Measurements from ENCODE around the gene HMOX2. TPM values are rescaled to one million over a fixed set of nuclear protein-coding genes. Genes with fewer than 3 reads are reported as not detected.

HMOX2 gene
- total RNA-seq, 1 donor from 2014 or later, result 46.4 TPM

DNA sequence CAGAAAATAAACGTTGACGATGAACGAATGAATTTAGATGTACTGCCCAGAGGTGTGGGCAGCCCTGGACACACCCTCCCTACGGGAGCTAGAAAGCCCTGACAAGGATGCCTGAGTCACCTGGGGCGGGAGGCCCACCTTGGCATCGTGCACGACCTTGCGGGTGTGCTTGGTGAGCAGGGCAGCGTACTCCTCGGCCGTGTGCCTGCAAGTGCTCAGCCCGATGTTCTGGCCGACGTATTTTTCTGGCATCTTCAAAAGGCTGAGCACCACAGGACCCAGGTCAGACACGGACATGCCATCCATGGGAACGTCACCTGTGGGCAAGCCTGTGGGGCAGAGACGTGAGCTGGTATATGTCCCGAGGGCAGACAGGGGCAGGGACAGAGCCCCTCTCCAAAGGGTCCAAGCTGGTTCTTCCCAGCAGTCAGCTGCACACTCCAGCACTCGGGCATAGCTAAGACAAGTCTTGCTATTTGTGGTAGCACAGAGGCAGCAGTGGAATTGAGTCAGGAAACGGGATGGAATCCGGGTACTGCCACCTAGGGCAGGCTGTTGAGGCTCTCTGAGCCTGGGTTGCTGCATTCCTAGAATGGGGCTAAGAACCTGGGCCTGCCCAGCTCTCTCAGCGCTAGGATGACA lies 12.6 kb upstream of the HMOX2 start:
- no peak overlapping the region for H3K27ac Mint-ChIP-seq (ENCODE audit: unreplicated experiment)
- H3K4me3 Mint-ChIP-seq (ENCODE audit: unreplicated experiment), result no peak overlapping the region
- peaks cover 6% of the 10 kb centered on the region for H3K4me1 Mint-ChIP-seq (ENCODE audit: low read depth)
- H3K9me3 Mint-ChIP-seq (ENCODE audit: low read depth), result no peaks in the 10 kb centered on the region
- TF ChIP-seq, protein P1, sequence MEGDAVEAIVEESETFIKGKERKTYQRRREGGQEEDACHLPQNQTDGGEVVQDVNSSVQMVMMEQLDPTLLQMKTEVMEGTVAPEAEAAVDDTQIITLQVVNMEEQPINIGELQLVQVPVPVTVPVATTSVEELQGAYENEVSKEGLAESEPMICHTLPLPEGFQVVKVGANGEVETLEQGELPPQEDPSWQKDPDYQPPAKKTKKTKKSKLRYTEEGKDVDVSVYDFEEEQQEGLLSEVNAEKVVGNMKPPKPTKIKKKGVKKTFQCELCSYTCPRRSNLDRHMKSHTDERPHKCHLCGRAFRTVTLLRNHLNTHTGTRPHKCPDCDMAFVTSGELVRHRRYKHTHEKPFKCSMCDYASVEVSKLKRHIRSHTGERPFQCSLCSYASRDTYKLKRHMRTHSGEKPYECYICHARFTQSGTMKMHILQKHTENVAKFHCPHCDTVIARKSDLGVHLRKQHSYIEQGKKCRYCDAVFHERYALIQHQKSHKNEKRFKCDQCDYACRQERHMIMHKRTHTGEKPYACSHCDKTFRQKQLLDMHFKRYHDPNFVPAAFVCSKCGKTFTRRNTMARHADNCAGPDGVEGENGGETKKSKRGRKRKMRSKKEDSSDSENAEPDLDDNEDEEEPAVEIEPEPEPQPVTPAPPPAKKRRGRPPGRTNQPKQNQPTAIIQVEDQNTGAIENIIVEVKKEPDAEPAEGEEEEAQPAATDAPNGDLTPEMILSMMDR (IDR thresholded peaks at IDR 0.05), result no peak
- no peak for DNase-seq (ENCODE audit: low spot score)
- no peaks in the 10 kb centered on the region for H3K27me3 Mint-ChIP-seq (ENCODE audit: low read depth)
- H3K36me3 Mint-ChIP-seq (ENCODE audit: low read depth), result peaks cover 13% of the 10 kb centered on the region

DNA sequence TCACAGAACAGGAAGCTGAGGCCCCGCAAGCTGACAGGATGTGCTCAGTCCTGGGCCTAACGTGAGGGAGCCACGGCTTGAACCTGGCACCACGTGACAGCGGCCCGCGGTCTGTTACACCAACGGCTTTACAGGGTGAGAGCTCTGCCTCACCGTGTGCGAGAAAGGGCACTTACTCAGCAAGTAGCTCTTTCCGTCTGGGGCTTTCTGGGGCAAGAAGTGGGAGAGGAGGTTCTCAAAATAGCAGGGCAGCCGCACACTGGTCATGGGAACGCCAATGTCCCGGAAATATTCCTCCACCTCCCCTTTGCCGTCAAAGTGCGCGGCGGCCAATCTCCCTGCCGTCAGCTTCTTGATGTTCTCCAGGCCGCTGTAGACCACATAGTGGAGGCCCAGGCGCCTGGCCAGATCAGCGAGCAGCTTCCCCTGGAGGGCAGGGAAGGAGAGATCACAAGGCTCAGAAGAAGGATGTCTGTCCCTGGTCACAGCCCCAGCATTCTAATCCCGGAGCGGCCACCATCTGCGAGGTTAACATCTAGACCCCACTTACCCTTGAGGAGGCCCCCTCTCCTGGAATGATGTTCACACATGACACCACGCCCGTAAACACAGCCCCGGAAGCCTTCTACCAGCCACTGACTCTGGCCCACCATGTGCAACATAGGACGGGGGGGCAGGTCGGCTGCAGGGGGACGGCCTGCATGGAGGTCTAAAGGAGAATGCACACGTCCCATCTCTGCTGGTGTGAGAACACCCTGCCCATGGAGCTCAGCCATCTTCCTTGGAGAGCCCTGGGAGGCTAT lies 10.0 kb upstream of the HMOX2 start:
- H3K4me1 Mint-ChIP-seq (ENCODE audit: low read depth), result peaks cover 6% of the 10 kb centered on the region
- H3K27ac Mint-ChIP-seq (ENCODE audit: unreplicated experiment), result no peak overlapping the region
- no peak for DNase-seq (ENCODE audit: low spot score)
- no peak overlapping the region for H3K4me3 Mint-ChIP-seq (ENCODE audit: unreplicated experiment)
- no peaks in the 10 kb centered on the region for H3K27me3 Mint-ChIP-seq (ENCODE audit: low read depth)
- H3K9me3 Mint-ChIP-seq (ENCODE audit: low read depth), result no peaks in the 10 kb centered on the region
- peaks cover 14% of the 10 kb centered on the region for H3K36me3 Mint-ChIP-seq (ENCODE audit: low read depth)
- TF ChIP-seq, protein P1 (IDR thresholded peaks at IDR 0.05), result no peak

GRCh38 chr16:4467916-4468315 lies 8.3 kb upstream of the HMOX2 start:
- Mint-ChIP-seq H3K27ac (ENCODE audit: unreplicated experiment) (no peak overlapping the region), H3K4me1 (ENCODE audit: low read depth) (peaks cover 10% of the 10 kb centered on the region), H3K27me3 (ENCODE audit: low read depth) (no peaks in the 10 kb centered on the region), H3K9me3 (ENCODE audit: low read depth) (no peaks in the 10 kb centered on the region), H3K4me3 (ENCODE audit: unreplicated experiment) (no peak overlapping the region), H3K36me3 (ENCODE audit: low read depth) (peaks cover 14% of the 10 kb centered on the region)
- DNase-seq (ENCODE audit: low spot score), result no peak
- TF ChIP-seq, protein P1 (IDR thresholded peaks at IDR 0.05), result no peak

DNA sequence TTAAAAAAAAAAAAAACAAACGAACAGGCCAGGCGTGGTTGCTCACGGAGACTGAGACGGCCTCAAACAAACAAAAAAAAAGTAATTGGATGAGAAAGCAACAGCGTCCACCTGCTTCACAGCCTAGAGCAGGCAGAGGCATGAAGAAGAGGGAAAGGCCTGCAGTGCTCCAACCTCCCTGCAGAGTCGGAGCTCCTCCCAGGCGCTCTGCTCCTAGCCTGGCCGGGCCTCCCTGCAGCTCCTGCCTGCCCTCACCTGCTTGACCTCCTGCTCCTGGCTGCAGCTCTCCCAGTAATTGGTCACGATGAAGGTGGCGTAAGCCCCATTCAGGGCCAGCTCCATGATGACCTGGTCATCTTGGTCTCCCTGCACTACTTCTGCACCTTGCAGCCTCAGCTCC lies 7.2 kb upstream of the HMOX2 start:
- no peak for DNase-seq (ENCODE audit: low spot score)
- TF ChIP-seq, protein P1 (IDR thresholded peaks at IDR 0.05), result no peak
- Mint-ChIP-seq H3K4me1 (ENCODE audit: low read depth) (peaks cover 15% of the 10 kb centered on the region), H3K27me3 (ENCODE audit: low read depth) (no peaks in the 10 kb centered on the region), H3K27ac (ENCODE audit: unreplicated experiment) (no peak overlapping the region), H3K4me3 (ENCODE audit: unreplicated experiment) (no peak overlapping the region), H3K9me3 (ENCODE audit: low read depth) (no peaks in the 10 kb centered on the region), H3K36me3 (ENCODE audit: low read depth) (peaks cover 14% of the 10 kb centered on the region)

DNA sequence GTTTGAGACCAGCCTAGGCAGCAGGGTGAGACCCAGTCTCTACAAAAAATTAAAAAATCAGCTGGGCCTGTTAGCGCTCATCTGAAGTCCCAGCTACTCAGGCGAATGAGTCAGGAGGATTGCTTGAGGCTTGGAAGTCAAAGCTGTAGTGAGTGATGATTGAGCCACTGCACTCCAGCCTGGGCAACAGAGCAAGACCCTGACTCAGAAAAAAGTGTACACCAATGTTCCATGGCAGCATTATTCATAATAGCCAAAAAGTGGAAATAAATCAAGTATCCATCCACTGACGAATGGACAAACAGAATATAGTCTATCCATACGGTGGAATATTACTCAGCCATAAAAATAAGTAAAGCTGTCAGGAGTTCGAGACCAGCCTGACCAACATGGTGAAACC lies 4.3 kb upstream of the HMOX2 start:
- Mint-ChIP-seq H3K27ac (ENCODE audit: unreplicated experiment) (no peak overlapping the region), H3K36me3 (ENCODE audit: low read depth) (peaks cover 4% of the 10 kb centered on the region), H3K4me1 (ENCODE audit: low read depth) (peaks cover 19% of the 10 kb centered on the region), H3K27me3 (ENCODE audit: low read depth) (no peaks in the 10 kb centered on the region), H3K9me3 (ENCODE audit: low read depth) (peaks cover 2% of the 10 kb centered on the region), H3K4me3 (ENCODE audit: unreplicated experiment) (no peak overlapping the region)
- TF ChIP-seq, protein P1 (IDR thresholded peaks at IDR 0.05), result no peak
- no peak for DNase-seq (ENCODE audit: low spot score)

Data from chondrocyte (in vitro differentiated cells).